ENCODE measurements around the gene DYSF. TPM values are rescaled to one million over a fixed set of nuclear protein-coding genes. Genes with fewer than 3 reads are reported as not detected.
A peak's percentile ranks its signal among the peaks of the same experiment; 100 is the strongest.

DYSF gene
- total RNA-seq, 4 donors from 2014 or later, result 1.7 to 5.0 (median 2.6) TPM

DNA sequence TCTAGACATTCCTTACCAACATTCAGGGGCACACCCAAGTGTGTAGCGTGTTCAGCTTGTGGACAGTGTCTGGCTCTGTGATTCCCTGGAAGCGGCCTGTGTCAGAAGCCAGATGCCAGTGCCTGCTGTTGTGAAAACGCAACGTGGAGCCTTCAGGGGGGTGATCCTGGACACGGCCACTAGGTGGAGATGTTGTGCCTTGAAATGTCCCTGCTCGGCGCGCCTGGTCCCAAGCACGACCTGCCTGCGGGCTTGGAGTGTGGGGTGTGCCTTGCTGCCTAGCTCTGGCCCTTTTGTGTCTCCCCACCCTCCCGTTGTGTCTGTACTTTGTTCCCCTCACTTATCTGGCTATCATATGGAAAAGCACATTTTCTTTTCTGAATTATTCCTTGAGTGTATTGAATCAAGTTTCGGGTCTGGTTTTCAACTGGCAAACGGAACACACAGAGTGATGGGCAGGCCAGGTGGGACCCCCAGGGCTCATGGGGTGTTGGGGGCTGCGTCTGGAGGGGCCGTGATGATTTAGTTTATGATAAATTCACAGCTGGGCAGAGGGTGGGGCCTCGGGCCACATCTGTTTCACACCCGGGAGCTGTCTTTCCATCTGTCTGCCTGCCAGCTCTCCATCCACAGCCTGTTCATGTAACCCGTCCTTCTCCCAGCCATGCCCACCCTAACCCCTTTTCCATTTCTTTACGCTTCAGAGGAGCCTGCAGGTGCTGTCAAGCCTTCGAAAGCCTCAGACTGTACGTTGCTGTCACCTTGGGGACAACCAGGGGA is 95.5 kb downstream of the DYSF start:
- Histone ChIP-seq H3K4me3 (no peak overlapping the region), H3K36me3 (no peaks in the 10 kb centered on the region), H3K9me3 (no peaks in the 10 kb centered on the region), H3K27ac (no peak overlapping the region), H3K27me3 (peaks cover 16% of the 10 kb centered on the region), H3K4me1 (peaks cover 12% of the 10 kb centered on the region)
- TF ChIP-seq EP300 (IDR thresholded peaks at IDR 0.05) (no peak), POLR2A (IDR thresholded peaks at IDR 0.05) (no peak)
- TF ChIP-seq, protein P1, sequence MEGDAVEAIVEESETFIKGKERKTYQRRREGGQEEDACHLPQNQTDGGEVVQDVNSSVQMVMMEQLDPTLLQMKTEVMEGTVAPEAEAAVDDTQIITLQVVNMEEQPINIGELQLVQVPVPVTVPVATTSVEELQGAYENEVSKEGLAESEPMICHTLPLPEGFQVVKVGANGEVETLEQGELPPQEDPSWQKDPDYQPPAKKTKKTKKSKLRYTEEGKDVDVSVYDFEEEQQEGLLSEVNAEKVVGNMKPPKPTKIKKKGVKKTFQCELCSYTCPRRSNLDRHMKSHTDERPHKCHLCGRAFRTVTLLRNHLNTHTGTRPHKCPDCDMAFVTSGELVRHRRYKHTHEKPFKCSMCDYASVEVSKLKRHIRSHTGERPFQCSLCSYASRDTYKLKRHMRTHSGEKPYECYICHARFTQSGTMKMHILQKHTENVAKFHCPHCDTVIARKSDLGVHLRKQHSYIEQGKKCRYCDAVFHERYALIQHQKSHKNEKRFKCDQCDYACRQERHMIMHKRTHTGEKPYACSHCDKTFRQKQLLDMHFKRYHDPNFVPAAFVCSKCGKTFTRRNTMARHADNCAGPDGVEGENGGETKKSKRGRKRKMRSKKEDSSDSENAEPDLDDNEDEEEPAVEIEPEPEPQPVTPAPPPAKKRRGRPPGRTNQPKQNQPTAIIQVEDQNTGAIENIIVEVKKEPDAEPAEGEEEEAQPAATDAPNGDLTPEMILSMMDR (IDR thresholded peaks at IDR 0.05), result peak; percentile 75 to 84
- WGBS, result 40% methylated on average over 21 of the region's 21 CpGs
- DNase-seq (ENCODE audit: low spot score in 2 of 2), result peak; percentile 85 to 90

DNA sequence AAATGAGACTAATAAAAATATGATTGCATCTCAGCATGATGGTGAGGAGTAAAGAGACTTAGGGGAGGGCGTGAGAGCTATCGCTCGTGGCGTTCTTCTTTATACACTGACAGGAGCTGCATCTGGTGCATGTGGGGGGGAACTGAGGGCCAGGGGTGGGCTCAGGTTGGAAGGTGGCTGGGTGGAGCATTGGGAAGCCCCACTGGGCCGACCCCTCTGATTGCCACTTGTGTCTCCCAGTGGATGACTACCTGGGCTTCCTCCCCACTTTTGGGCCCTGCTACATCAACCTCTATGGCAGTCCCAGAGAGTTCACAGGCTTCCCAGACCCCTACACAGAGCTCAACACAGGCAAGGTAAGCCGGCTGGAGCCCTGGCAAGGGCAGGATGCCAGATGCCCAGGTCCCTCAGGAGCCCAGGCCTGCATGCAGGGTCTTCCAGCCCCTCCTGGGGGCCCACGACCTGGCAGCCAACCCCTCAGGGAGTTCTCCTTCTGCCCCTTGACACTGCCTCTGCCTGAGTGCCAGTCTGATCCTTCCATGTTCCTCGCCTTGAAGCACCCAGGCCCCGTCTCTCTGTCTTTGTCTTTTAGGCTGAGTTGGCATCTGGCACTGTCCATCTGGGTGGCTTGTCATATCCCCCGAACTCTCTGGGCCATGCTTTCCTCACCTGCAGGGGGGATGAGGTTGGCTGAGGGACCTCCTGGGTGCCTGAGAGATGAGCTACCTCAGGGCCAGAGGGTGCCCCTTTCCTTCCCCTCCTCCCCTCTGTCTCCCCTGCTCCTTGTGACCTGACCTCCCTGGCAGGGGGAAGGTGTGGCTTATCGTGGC is 97.7 kb downstream of the DYSF start:
- Histone ChIP-seq H3K9me3 (no peaks in the 10 kb centered on the region), H3K36me3 (no peaks in the 10 kb centered on the region), H3K27me3 (peaks cover 5% of the 10 kb centered on the region), H3K4me1 (no peaks in the 10 kb centered on the region), H3K4me3 (no peak overlapping the region), H3K27ac (no peak overlapping the region)
- TF ChIP-seq POLR2AphosphoS5 (IDR thresholded peaks at IDR 0.05) (no peak), EP300 (IDR thresholded peaks at IDR 0.05) (no peak), POLR2A (IDR thresholded peaks at IDR 0.05) (no peak)
- TF ChIP-seq, protein P1 (IDR thresholded peaks at IDR 0.05), result no peak
- peak in 1 of 2 donors; percentile 43 for DNase-seq (ENCODE audit: low spot score in 2 of 2)
- 89% methylated on average over 10 of the region's 11 CpGs for WGBS

DNA sequence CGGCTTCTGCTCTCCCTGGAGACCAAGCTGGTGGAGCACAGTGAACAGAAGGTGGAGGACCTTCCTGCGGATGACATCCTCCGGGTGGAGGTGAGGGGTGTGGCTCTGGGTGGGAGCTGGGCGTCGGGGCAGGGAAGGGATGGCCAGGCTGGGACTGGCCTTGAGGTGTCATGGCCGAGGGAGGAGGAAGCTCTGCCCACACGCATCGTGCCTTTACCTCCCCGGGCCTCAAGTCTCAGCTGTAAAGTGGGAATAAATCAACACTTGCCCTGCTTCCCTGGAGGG is 98.2 kb downstream of the DYSF start:
- H3K4me1 ChIP-seq, result no peaks in the 10 kb centered on the region
- H3K36me3 ChIP-seq, result no peaks in the 10 kb centered on the region
- WGBS, result 92% methylated on average over 9 of the region's 9 CpGs
- peaks cover 5% of the 10 kb centered on the region for H3K27me3 ChIP-seq
- H3K4me3 ChIP-seq, result no peak overlapping the region
- no peak for TF ChIP-seq EP300 (IDR thresholded peaks at IDR 0.05)
- TF ChIP-seq, protein P1 (IDR thresholded peaks at IDR 0.05), result no peak
- no peak for TF ChIP-seq POLR2AphosphoS5 (IDR thresholded peaks at IDR 0.05)
- no peak for TF ChIP-seq POLR2A (IDR thresholded peaks at IDR 0.05)
- H3K9me3 ChIP-seq, result no peaks in the 10 kb centered on the region
- DNase-seq (ENCODE audit: low spot score in 2 of 2), result peak in 1 of 2 donors; percentile 29
- no peak overlapping the region for H3K27ac ChIP-seq

DNA sequence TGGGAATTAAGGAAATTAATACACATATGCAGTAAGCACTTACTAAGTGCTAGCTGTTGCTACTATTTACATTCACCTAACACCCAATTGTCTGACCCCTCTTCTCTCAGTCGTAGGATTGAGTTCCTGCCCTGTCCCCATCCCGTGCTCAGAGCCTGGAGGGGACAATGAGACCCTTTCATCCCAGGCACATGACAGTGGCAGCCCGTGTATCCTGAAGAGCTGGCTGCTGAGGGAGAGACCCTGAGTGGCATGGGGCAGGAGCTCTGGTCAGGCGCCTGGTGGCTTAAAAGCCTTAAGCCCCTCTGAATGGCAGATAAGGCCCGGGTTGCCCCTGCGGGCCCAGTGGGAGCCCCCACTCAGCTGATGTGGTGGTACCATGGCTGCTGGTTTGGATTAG is 99.0 kb downstream of the DYSF start:
- TF ChIP-seq POLR2A (IDR thresholded peaks at IDR 0.05) (no peak), POLR2AphosphoS5 (IDR thresholded peaks at IDR 0.05) (no peak), EP300 (IDR thresholded peaks at IDR 0.05) (no peak)
- TF ChIP-seq, protein P1 (IDR thresholded peaks at IDR 0.05), result no peak
- 90% methylated on average over 5 of the region's 6 CpGs for WGBS
- H3K4me1 ChIP-seq, result no peaks in the 10 kb centered on the region
- no peaks in the 10 kb centered on the region for H3K36me3 ChIP-seq
- no peaks in the 10 kb centered on the region for H3K27me3 ChIP-seq
- H3K4me3 ChIP-seq, result no peak overlapping the region
- DNase-seq (ENCODE audit: low spot score in 2 of 2), result peak in 1 of 2 donors; percentile 33
- no peak overlapping the region for H3K27ac ChIP-seq
- no peaks in the 10 kb centered on the region for H3K9me3 ChIP-seq

DNA sequence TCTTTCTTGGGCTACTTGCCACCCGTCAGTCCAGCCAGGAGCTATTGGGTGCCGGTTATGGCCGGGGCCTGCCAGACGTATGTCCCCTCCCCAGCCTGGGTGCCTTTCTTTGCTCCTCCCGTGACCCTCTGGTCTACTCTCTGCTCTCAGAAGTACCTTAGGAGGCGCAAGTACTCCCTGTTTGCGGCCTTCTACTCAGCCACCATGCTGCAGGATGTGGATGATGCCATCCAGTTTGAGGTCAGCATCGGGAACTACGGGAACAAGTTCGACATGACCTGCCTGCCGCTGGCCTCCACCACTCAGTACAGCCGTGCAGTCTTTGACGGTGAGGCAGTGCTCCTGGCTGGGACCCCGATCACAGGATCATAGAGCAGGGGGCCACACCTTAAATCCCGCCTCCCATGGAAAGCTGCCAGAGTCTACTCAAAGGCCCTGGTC is 99.5 kb downstream of the DYSF start:
- H3K9me3 ChIP-seq, result no peaks in the 10 kb centered on the region
- no peak overlapping the region for H3K4me3 ChIP-seq
- no peak for DNase-seq (ENCODE audit: low spot score in 2 of 2)
- H3K36me3 ChIP-seq, result no peaks in the 10 kb centered on the region
- no peaks in the 10 kb centered on the region for H3K27me3 ChIP-seq
- no peak overlapping the region for H3K27ac ChIP-seq
- no peaks in the 10 kb centered on the region for H3K4me1 ChIP-seq
- 88% methylated on average over 14 of the region's 15 CpGs for WGBS
- no peak for TF ChIP-seq EP300 (IDR thresholded peaks at IDR 0.05)
